VCaP (cell line): ENCODE data around the gene RNF32.

Experiments used
- H3K27ac ChIP-seq: fragments of 450-650 bp; 2 replicates; pipeline ENCODE4 v1.5.1; 2017
- CTCF ChIP-seq: fragments of 450-650 bp; conservative IDR thresholded peaks from 2 replicates; pipeline ENCODE4 v1.5.1; 2017; ENCODE audit warnings: mild to moderate bottlenecking, moderate library complexity

The RNF32 gene

GRCh38 chr7:156659961-156660360 is 19.4 kb downstream of the RNF32 start:
- H3K27ac ChIP-seq, result no peak overlapping the region
- TF ChIP-seq CTCF, result no peak

GRCh38 chr7:156661637-156662036 is 21.1 kb downstream of the RNF32 start:
- H3K27ac ChIP-seq, result peak overlapping the region; percentile 93; the same call in 1 of the 2 replicates
- TF ChIP-seq CTCF, result no peak

- TF ChIP-seq CTCF, result no peak
- H3K27ac ChIP-seq, result peak overlapping the region; percentile 93
Measured at GRCh38 chr7:156662277-156662676, 21.7 kb downstream of the RNF32 start.

DNA sequence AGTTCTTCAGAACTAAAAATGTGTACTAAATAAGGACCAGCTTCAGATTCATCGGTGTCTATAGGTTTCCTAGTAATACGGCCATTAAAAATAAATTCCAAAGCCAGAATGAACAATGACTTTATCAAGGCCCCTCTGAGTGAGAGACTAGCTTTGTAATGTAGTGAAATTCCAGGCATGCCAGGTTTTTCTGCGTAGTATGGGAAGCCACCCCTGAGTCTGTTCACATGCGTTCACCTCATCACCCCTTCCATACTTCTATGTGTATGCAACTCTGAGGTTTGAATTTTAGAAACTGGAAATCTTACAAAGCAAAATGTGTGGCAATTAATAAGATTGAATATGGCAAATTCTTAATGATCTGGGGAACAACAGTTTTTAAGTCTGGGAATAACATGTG is 24.5 kb downstream of the RNF32 start:
- peak overlapping the region; percentile 93 for H3K27ac ChIP-seq
- no peak for TF ChIP-seq CTCF

- H3K27ac ChIP-seq, result peak overlapping the region; percentile 93
- no peak for TF ChIP-seq CTCF
Measured at GRCh38 chr7:156666368-156667109, 26.0 kb downstream of the RNF32 start.

GRCh38 chr7:156667110-156667426 is 26.5 kb downstream of the RNF32 start:
- H3K27ac ChIP-seq, result peak overlapping the region; percentile 93
- no peak for TF ChIP-seq CTCF

- H3K27ac ChIP-seq, result peak overlapping the region; percentile 93
- TF ChIP-seq CTCF, result no peak
Measured at GRCh38 chr7:156668130-156668741, 27.7 kb downstream of the RNF32 start.
